T-cell (primary cell): ENCODE data around the gene TCF20. TPM values are rescaled to one million over a fixed set of nuclear protein-coding genes. Genes with fewer than 3 reads are reported as not detected.

Experiments used
- ATAC-seq, 4 experiments: fragments of 200-7000 bp in 3 of 4; fragments of 150-1000 bp in 1 of 4; cut with Tn5 transposase; replicated peaks in 1 of 4; 1 replicate in 3 of 4; 2 replicates in 1 of 4; pipeline ENCODE4 v1.10.0; 2021; ENCODE audit warnings: moderate library complexity in 3 of 4, mild to moderate bottlenecking in 2 of 4, moderate number of reproducible peaks in 1 of 4
- CTCF ChIA-PET, 2 donors: fragments of 300-600 bp; sonication (Branson Sonifier 250); formaldehyde crosslinking; loops; one replicate each; lab custom pipeline; 2022; ENCODE audit warnings: antibody characterized with exemption in 2 of 2; lab: Charles Lee
- POLR2A ChIA-PET, 2 donors: fragments of 300-600 bp; sonication (Branson Sonifier 250); formaldehyde crosslinking; loops; one replicate each; lab custom pipeline; 2022; ENCODE audit warnings: antibody characterized with exemption in 2 of 2; lab: Charles Lee
- DNase-seq, 35 experiments: peaks; one replicate each; pipeline versions ENCODE4 v3.0.0 to v3.0.0-alpha.2; 2013 to 2023
- H3K27ac ChIP-seq: one replicate; pipeline ENCODE4 v1.5.1; 2013; ENCODE audit warnings: low read length
- H3K27me3 ChIP-seq, 2 experiments: replicated peaks in 1 of 2; 1 replicate in 1 of 2; 2 replicates in 1 of 2; pipeline versions ENCODE4 v1.6.1 to v1.7.0; 2013; ENCODE audit warnings: low read length in 1 of 2, mixed read lengths in 1 of 2; ENCODE audit not compliant: control insufficient read depth in 2 of 2, insufficient read depth in 2 of 2; ENCODE audit errors: extremely low read depth in 1 of 2
- H3K36me3 ChIP-seq, 2 donors: 1 replicate in 1 of 2; 2 replicates in 1 of 2; pipeline versions ENCODE4 v1.6.1 to v1.7.0; 2013; ENCODE audit warnings: low read length in 1 of 2; ENCODE audit not compliant: control insufficient read depth in 2 of 2, insufficient read depth in 1 of 2; ENCODE audit errors: extremely low read depth in 1 of 2
- H3K4me1 ChIP-seq, 2 experiments: 1 replicate in 1 of 2; 2 replicates in 1 of 2; pipeline versions ENCODE4 v1.6.1 to v1.7.0; 2013; ENCODE audit warnings: low read length in 2 of 2, mixed read lengths in 1 of 2; ENCODE audit not compliant: insufficient read depth in 2 of 2, control insufficient read depth in 1 of 2; ENCODE audit errors: extremely low read depth in 1 of 2
- H3K4me3 ChIP-seq, 2 donors: 1 replicate in 1 of 2; 2 replicates in 1 of 2; pipeline versions ENCODE4 v1.5.1 to v1.7.0; 2013; ENCODE audit warnings: mild to moderate bottlenecking in 2 of 2, low read length in 1 of 2, moderate library complexity in 1 of 2; ENCODE audit not compliant: control insufficient read depth in 1 of 2; ENCODE audit errors: extremely low read depth in 1 of 2
- H3K9me3 ChIP-seq: 2 replicates; pipeline ENCODE4 v1.7.0; 2013
- H3K27ac Mint-ChIP-seq, 2 donors: one replicate each; pipeline ENCODE4 v1.8.0; 2020 to 2021; ENCODE audit warnings: mild to moderate bottlenecking in 2 of 2, mixed read lengths in 2 of 2
- H3K27me3 Mint-ChIP-seq, 2 donors: one replicate each; pipeline ENCODE4 v1.8.0; 2021 to 2022; ENCODE audit warnings: mixed read lengths in 2 of 2
- H3K36me3 Mint-ChIP-seq: one replicate; pipeline ENCODE4 v1.8.0; 2021; ENCODE audit warnings: mixed read lengths
- H3K4me1 Mint-ChIP-seq, 3 donors: one replicate each; pipeline ENCODE4 v1.8.0; 2020 to 2022; ENCODE audit warnings: mixed read lengths in 3 of 3, mild to moderate bottlenecking in 1 of 3
- H3K4me3 Mint-ChIP-seq, 3 donors: one replicate each; pipeline ENCODE4 v1.8.0; 2020 to 2022; ENCODE audit warnings: mild to moderate bottlenecking in 3 of 3, mixed read lengths in 3 of 3, moderate library complexity in 3 of 3
- H3K9me3 Mint-ChIP-seq, 3 donors: one replicate each; pipeline ENCODE4 v1.8.0; 2020 to 2022; ENCODE audit warnings: mixed read lengths in 3 of 3
- WGBS: methylation state at CpG from one replicate; pipeline ENCODE4 v1.1.5; 2013; ENCODE audit warnings: missing lambda C conversion rate; ENCODE audit not compliant: insufficient coverage; 5-methylcytosine and 5-hydroxymethylcytosine counted together
- total RNA-seq, 35 experiments: library from RNA in 6 of 35; stranded (reverse) in 6 of 35; fragments of 120-200 nt in 1 of 35; gene quantifications; one replicate each; pipeline versions ENCODE4 v1.2.1 to v1.2.4 and lab custom pipeline; 2013 to 2026

The TCF20 gene
- total RNA-seq, 5 donors from 2014 or later (not counting 1 experiment from before 2014, with no cell fraction given), result 84.2 to 98.8 (median 88.5) TPM

DNA sequence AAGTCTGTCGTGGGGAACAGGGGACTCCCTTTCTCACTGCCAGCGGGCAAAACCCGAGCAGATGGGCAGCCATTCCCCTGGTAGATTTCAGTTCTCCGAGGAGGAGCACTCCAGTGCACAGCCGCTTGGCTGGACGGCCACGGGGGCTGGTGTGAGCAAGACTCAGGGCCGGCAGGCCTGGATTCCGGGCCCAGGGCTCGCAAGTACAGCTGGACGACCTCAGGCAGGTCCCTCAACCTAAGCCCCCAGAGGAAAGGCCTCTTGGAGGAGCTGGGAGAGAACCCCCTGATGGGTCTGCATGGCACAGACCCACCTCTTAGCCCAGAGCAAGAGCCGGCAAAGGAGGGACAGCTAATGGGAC is 31.3 kb upstream of the TCF20 start:
- H3K4me3 ChIP-seq, result peak overlapping the region in 1 of 2 donors; percentile 19
- Mint-ChIP-seq H3K4me3 (no peak overlapping the region), H3K36me3 (no peaks in the 10 kb centered on the region), H3K27ac (peak overlapping the region; percentile 19 to 94), H3K27me3 (peaks cover 0 to 2% of the 10 kb centered on the region in 2 donors), H3K4me1 (peaks cover 81 to 87% (median 84%) of the 10 kb centered on the region in 3 donors), H3K9me3 (no peaks in the 10 kb centered on the region)
- H3K36me3 ChIP-seq, result peaks cover 0 to 2% of the 10 kb centered on the region in 2 donors
- H3K27ac ChIP-seq, result peak overlapping the region; percentile 87
- H3K27me3 ChIP-seq, result peaks cover 0 to 27% of the 10 kb centered on the region in 2 experiments
- 94% methylated on average over 12 of the region's 12 CpGs for WGBS
- DNase-seq, result no peak
- ChIA-PET CTCF (no interaction called here), POLR2A (no interaction called here)
- ATAC-seq, result no peak
- no peaks in the 10 kb centered on the region for H3K9me3 ChIP-seq
- H3K4me1 ChIP-seq, result peaks cover 54 to 94% of the 10 kb centered on the region in 2 experiments

DNA sequence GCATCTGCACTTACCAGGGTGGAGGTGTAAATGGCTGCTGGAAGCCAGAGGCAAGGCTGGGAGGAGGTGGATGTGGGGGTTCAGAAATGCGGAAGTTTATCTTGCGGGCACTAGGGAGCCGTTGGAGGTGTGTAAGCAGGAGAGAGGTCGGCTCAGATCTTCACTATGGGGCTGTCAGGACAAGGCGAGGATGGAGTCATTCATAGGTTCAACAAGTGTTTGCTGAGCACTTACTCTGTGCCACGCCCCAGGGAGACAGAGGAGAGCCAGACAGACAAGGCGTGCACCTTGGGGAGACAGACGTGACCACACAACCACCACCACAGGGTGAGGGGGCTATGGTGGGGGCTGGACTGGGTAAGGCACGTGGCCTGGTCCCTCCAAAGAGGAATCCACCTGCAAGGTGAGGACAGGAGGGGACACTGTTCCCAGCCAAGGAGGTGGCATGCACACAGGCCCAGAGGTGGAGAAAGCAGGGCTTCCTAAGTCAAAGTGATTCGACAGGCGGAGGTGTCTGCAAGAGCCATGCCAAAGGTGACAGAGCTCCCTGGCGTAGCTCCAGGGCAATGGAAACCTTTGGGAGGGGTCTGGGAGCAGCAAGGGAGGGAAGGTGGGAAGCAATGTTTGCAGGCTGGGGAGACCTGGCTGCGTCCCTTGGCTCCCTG is 30.8 kb upstream of the TCF20 start:
- H3K36me3 Mint-ChIP-seq, result no peaks in the 10 kb centered on the region
- ATAC-seq (peak in 2 of 4 experiments; percentile 3 to 4), DNase-seq (no peak)
- H3K4me3 ChIP-seq, result peak overlapping the region in 1 of 2 donors; percentile 19
- no peaks in the 10 kb centered on the region for H3K9me3 ChIP-seq
- H3K36me3 ChIP-seq, result peaks cover 0 to under 1% of the 10 kb centered on the region in 2 donors
- no peaks in the 10 kb centered on the region for H3K9me3 Mint-ChIP-seq
- WGBS, result 76% methylated on average over 10 of the region's 13 CpGs
- ChIA-PET POLR2A (no interaction called here), CTCF (no interaction called here)
- peak overlapping the region; percentile 94 for H3K27ac Mint-ChIP-seq
- H3K27me3 ChIP-seq, result peaks cover 0 to 25% of the 10 kb centered on the region in 2 experiments
- H3K4me3 Mint-ChIP-seq, result peak overlapping the region; percentile 8 to 79 (median 31)
- peak overlapping the region; percentile 87 for H3K27ac ChIP-seq
- H3K27me3 Mint-ChIP-seq, result peaks cover 0 to 2% of the 10 kb centered on the region in 2 donors
- H3K4me1 Mint-ChIP-seq, result peaks cover 84 to 89% (median 86%) of the 10 kb centered on the region in 3 donors
- H3K4me1 ChIP-seq, result peaks cover 54 to 95% of the 10 kb centered on the region in 2 experiments

DNA sequence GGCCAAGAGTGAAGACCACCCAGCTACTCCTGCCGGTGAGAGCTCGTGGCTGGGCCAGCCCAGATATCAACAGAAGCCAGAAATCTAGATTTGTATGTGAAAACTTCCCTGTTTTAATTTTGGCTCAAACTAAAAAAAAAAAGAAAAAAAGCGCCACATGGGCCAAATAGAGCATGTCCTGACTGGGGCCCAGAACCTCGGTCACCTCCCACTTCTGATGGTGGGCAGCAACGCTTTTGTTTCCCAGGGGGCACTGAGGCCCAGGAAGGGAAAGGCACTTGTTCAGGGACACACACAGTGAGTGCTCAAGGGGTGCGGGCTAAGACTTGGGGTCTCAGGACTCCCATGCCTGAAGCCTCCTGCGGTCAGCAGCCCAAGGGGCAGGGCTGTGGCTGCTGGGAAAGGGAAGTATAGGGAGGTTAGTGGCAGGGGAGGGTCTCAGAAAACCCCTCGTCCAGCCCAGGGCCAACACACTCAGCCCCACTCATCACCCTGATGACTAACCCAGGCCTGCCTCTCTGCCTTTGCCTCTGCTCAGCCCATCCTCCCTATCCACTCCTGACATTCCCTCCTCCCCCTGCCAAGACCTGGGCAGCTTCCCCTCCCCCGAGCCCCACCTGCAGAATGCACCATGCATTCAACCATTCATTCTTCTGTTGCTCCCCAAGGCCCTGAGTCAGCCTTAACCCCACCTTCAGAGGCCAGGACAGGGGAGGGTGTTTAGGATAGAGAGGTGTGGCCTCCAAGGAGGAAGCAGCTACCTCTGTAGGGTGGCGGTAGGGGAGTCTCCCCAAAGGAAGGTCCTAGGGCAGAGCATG is 30.0 kb upstream of the TCF20 start:
- CTCF ChIA-PET, result no interaction called here
- peaks cover 0 to 2% of the 10 kb centered on the region in 2 donors for H3K27me3 Mint-ChIP-seq
- Histone ChIP-seq H3K4me1 (peaks cover 54 to 100% of the 10 kb centered on the region in 2 experiments), H3K36me3 (no peaks in the 10 kb centered on the region), H3K4me3 (peak overlapping the region; percentile 37 to 66), H3K27ac (peak overlapping the region; percentile 87), H3K9me3 (no peaks in the 10 kb centered on the region), H3K27me3 (peaks cover 0 to 23% of the 10 kb centered on the region in 2 experiments)
- H3K27ac Mint-ChIP-seq, result peak overlapping the region; percentile 94 to 95
- ATAC-seq (peak; percentile 79 to 87 (median 83)), DNase-seq (peak in 29 of 35 experiments; percentile 13 to 58 (median 38))
- no peaks in the 10 kb centered on the region for H3K9me3 Mint-ChIP-seq
- H3K36me3 Mint-ChIP-seq, result no peaks in the 10 kb centered on the region
- peaks cover 90 to 94% (median 91%) of the 10 kb centered on the region in 3 donors for H3K4me1 Mint-ChIP-seq
- 35% methylated on average over 4 of the region's 10 CpGs for WGBS
- POLR2A ChIA-PET, result no interaction called here
- peak overlapping the region; percentile 71 to 79 (median 73) for H3K4me3 Mint-ChIP-seq

DNA sequence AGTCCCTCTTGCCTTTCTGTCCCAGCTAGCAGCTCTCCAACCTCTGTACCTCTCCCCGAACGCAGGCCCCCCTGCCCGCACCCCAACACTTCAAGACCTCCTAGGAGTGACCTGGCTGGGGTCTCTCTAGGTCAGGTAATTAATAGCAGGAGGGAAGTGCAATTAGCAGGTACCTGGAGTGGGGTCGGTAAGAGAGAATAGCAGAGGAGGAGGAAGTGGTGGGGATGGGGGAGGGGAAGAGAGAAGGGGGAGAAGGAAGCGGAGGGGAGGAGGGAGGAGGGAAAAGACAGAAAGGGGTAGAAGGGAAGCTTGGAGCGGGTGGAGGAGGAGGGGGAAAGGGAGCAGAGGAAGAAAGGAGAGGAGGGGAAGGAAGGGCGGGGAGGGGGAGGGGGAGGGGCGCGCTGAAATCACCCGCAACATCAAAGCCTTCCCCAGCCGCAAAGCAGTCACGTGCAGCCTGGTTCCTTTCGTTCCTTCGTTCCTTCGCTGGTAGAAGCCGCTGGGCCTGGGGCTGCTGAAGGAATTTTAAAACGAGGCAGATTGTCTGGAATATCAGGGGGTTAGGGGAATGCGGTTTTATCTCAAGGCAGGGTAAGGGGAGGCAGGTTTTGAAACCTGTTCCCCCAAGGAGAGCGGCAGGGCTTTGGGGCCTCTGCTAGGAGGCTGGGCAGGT is 29.3 kb upstream of the TCF20 start:
- Histone ChIP-seq H3K9me3 (no peaks in the 10 kb centered on the region), H3K4me3 (peak overlapping the region; percentile 37 to 66), H3K36me3 (no peaks in the 10 kb centered on the region), H3K27me3 (peaks cover 0 to 19% of the 10 kb centered on the region in 2 experiments), H3K27ac (peak overlapping the region; percentile 87), H3K4me1 (peaks cover 54 to 98% of the 10 kb centered on the region in 2 experiments)
- ATAC-seq (peak; percentile 18 to 59 (median 42)), DNase-seq (peak in 34 of 35 experiments; percentile 26 to 81 (median 52))
- Mint-ChIP-seq H3K4me1 (peaks cover 90 to 92% (median 91%) of the 10 kb centered on the region in 3 donors), H3K27ac (peak overlapping the region; percentile 94 to 95), H3K4me3 (peak overlapping the region; percentile 71 to 79 (median 73)), H3K9me3 (no peaks in the 10 kb centered on the region), H3K27me3 (peaks cover 0 to 2% of the 10 kb centered on the region in 2 donors), H3K36me3 (no peaks in the 10 kb centered on the region)
- WGBS, result 0% methylated on average over 4 of the region's 19 CpGs
- ChIA-PET POLR2A (no interaction called here), CTCF (no interaction called here)

DNA sequence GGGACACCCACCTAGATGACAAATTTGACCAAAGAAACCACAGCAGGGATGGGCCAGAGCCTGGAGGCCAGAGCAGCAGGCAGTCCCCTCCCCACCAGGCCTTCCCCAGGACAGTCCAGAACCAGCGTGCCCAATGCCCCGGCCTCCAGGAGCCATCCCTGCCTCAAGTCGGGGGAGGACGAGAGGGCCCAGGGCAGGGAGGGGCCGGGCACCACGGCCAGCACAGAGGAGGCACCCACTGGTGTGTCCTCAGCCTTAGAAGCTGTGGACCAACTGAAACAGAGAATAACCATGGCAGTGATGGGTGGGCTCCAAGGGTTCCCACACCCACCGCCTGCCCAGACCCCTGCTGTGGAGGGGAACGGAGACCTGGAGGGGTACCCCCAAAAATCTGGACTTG is 28.3 kb upstream of the TCF20 start:
- 94% methylated on average over 7 of the region's 8 CpGs for WGBS
- peak overlapping the region in 1 of 3 donors; percentile 79 for H3K4me3 Mint-ChIP-seq

DNA sequence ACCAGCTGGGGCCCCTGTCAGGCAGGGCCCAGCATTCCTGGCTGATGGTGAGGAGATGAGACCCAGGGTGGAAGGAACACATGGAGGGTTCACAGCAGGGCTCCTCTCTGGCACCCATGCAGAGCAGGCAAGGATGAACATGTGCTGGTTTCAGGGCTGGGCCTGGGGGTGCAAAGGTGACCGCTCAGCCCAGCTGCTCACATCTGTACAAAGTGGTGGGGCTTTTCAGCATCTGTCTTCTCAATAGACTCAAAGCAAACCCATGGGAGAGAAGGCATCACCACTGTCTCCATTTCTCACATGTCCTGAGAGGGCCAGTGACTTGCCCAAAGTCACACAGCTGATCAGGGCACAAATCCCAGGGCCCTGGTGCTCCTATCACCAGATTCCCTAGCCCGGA is 27.3 kb upstream of the TCF20 start:
- H3K36me3 ChIP-seq, result no peaks in the 10 kb centered on the region
- Mint-ChIP-seq H3K4me3 (peak overlapping the region in 1 of 3 donors; percentile 40), H3K4me1 (peaks cover 85 to 91% (median 90%) of the 10 kb centered on the region in 3 donors), H3K36me3 (no peaks in the 10 kb centered on the region), H3K27me3 (no peaks in the 10 kb centered on the region), H3K27ac (peak overlapping the region; percentile 94 to 95), H3K9me3 (no peaks in the 10 kb centered on the region)
- H3K9me3 ChIP-seq, result no peaks in the 10 kb centered on the region
- H3K27ac ChIP-seq, result peak overlapping the region; percentile 87
- 100% methylated on average over 1 of the region's 2 CpGs for WGBS
- no peak overlapping the region for H3K4me3 ChIP-seq
- ChIA-PET POLR2A (no interaction called here), CTCF (interaction anchor here in 1 of 2 donors (0.6 kb wide), 1 partner anchor 209 kb away, joined by 3 read pairs; no protein-coding TSS in a partner anchor)
- H3K4me1 ChIP-seq, result peaks cover 48 to 94% of the 10 kb centered on the region in 2 experiments
- DNase-seq (no peak), ATAC-seq (no peak)
- peaks cover 0 to 3% of the 10 kb centered on the region in 2 experiments for H3K27me3 ChIP-seq

More for the DNA sequence above, 28.3 kb upstream of the TCF20 start:
- ChIA-PET CTCF (no interaction called here), POLR2A (no interaction called here)
- no peaks in the 10 kb centered on the region for H3K36me3 Mint-ChIP-seq
- peak overlapping the region; percentile 94 to 95 for H3K27ac Mint-ChIP-seq
- no peak for ATAC-seq
- peak overlapping the region; percentile 87 for H3K27ac ChIP-seq
- H3K36me3 ChIP-seq, result no peaks in the 10 kb centered on the region
- peaks cover 53 to 98% of the 10 kb centered on the region in 2 experiments for H3K4me1 ChIP-seq
- H3K9me3 Mint-ChIP-seq, result no peaks in the 10 kb centered on the region
- no peak for DNase-seq
- H3K4me1 Mint-ChIP-seq, result peaks cover 91 to 92% (median 91%) of the 10 kb centered on the region in 3 donors
- H3K27me3 Mint-ChIP-seq, result no peaks in the 10 kb centered on the region
- no peaks in the 10 kb centered on the region for H3K9me3 ChIP-seq
- H3K27me3 ChIP-seq, result peaks cover 0 to 10% of the 10 kb centered on the region in 2 experiments
- H3K4me3 ChIP-seq, result no peak overlapping the region
